Lower leg skin (tissue), 4 donors: ENCODE results near the gene PTPA. TPM values are rescaled to one million over a fixed set of nuclear protein-coding genes. Genes with fewer than 3 reads are reported as not detected.
A peak's percentile ranks its signal among the peaks of the same experiment; 100 is the strongest.
"Not testable (repeated sequence)": the region's sequence is repeated elsewhere in the genome, so short reads cannot be mapped to it uniquely, and the experiment has no call there.

Experiments
- DNase-seq, 2 donors: peaks; one replicate each; pipeline ENCODE4 v3.0.0-alpha.2; 2019; ENCODE audit warnings: low spot score in 2 of 2
- H3K4me3 ChIP-seq: fragments of 200-600 bp; sonication (generic); 2 replicates; pipeline ENCODE4 v1.5.1; 2017; ENCODE audit warnings: mild to moderate bottlenecking, low read depth; ENCODE audit not compliant: poor library complexity, severe bottlenecking
- CTCF ChIP-seq, 3 donors: fragments of 450-650 bp; IDR thresholded peaks; one replicate each; pipeline ENCODE4 v1.5.1; 2016; ENCODE audit warnings: antibody characterized with exemption in 3 of 3, mild to moderate bottlenecking in 3 of 3, moderate library complexity in 2 of 3
- POLR2A ChIP-seq, 2 donors: fragments of 450-650 bp; IDR thresholded peaks; one replicate each; pipeline ENCODE4 v1.6.1; 2016 to 2017; ENCODE audit warnings: antibody characterized with exemption in 2 of 2, mild to moderate bottlenecking in 1 of 2, moderate library complexity in 1 of 2
- WGBS, 2 donors: methylation state at CpG; one replicate each; pipeline ENCODE4 v1.1.5; 2018; 5-methylcytosine and 5-hydroxymethylcytosine counted together
- intact Hi-C: fragments of 100-400 bp; cut with DNase I; formaldehyde crosslinking; loops from one replicate; pipeline ENCODE4 v1.15.0; 2023; ENCODE audit warnings: low total_unique reads
- total RNA-seq, 4 donors: library from RNA; depleted of rRNA; stranded (reverse); fragments of >200 nt; gene quantifications; one replicate each; pipeline ENCODE4 v1.1.0, GENCODE V29; 2016

PTPA gene
- total RNA-seq, 4 donors from 2014 or later, result 62.9 to 104 (median 73.8) TPM

- H3K4me3 ChIP-seq, result no peak overlapping the region
- intact Hi-C loops, result no loop called here
- TF ChIP-seq POLR2A (IDR thresholded peaks at IDR 0.05) (no peak), CTCF (IDR thresholded peaks at IDR 0.05) (no peak)
- WGBS, 2 donors, result 75 to 76% methylated on average over 10 of the region's 10 CpGs
- no peak for DNase-seq
Observed at GRCh38 chr9:129126749-129127618, 15.8 kb downstream of the PTPA start.

- 93 to 94% methylated on average over 5 of the region's 5 CpGs for WGBS, 2 donors
- intact Hi-C loops, result no loop called here
Observed at GRCh38 chr9:129128689-129129088, 17.5 kb downstream of the PTPA start.

GRCh38 chr9:129130271-129130670 lies 19.1 kb downstream of the PTPA start:
- H3K4me3 ChIP-seq, DNase-seq: not testable (repeated sequence)
- intact Hi-C loops, result loop anchor here (10.0 kb wide), 1 partner anchor 645 kb away; no protein-coding TSS in a partner anchor
- WGBS, 2 donors, result 89 to 92% methylated on average over 7 of the region's 7 CpGs

More at GRCh38 chr9:129128689-129129088, 17.5 kb downstream of the PTPA start:
- no peak for DNase-seq
- H3K4me3 ChIP-seq, result no peak overlapping the region
- no peak for TF ChIP-seq CTCF (IDR thresholded peaks at IDR 0.05)
- no peak for TF ChIP-seq POLR2A (IDR thresholded peaks at IDR 0.05)

GRCh38 chr9:129130791-129131190 lies 19.6 kb downstream of the PTPA start:
- TF ChIP-seq POLR2A (IDR thresholded peaks at IDR 0.05), result no peak
- no peak for TF ChIP-seq CTCF (IDR thresholded peaks at IDR 0.05)
- H3K4me3 ChIP-seq, result no peak overlapping the region
- WGBS, 2 donors, result 66 to 80% methylated on average over 3 of the region's 3 CpGs
- DNase-seq, result no peak
- intact Hi-C loops, result loop anchor here (10.0 kb wide), 1 partner anchor 644 kb away; no protein-coding TSS in a partner anchor

- DNase-seq, result peak; percentile 67 to 96
- TF ChIP-seq CTCF (IDR thresholded peaks at IDR 0.05) (peak in 1 of 3 donors; percentile 94), POLR2A (IDR thresholded peaks at IDR 0.05) (no peak)
- 33 to 41% methylated on average over 12 to 13 of the region's 13 CpGs for WGBS, 2 donors
- intact Hi-C loops, result loop anchor here (10.0 kb wide), 1 partner anchor 643 kb away; no protein-coding TSS in a partner anchor
- no peak overlapping the region for H3K4me3 ChIP-seq
Observed at GRCh38 chr9:129131300-129132145, 20.3 kb downstream of the PTPA start.

- H3K4me3 ChIP-seq, result no peak overlapping the region
- WGBS, 2 donors, result 94 to 100% methylated on average over 4 of the region's 4 CpGs
- no peak for TF ChIP-seq CTCF (IDR thresholded peaks at IDR 0.05)
- TF ChIP-seq POLR2A (IDR thresholded peaks at IDR 0.05), result no peak
- no peak for DNase-seq
- intact Hi-C loops, result loop anchor here (10.0 kb wide), 1 partner anchor 642 kb away; no protein-coding TSS in a partner anchor
Observed at GRCh38 chr9:129133082-129133481, 21.9 kb downstream of the PTPA start.
